GM12864 (cell line): ENCODE measurements around the gene STX2.

Source experiments
- DNase-seq: peaks from one replicate; pipeline ENCODE4 v3.0.0-alpha.2; 2011; ENCODE audit warnings: low read depth
- H3K4me3 ChIP-seq: 2 replicates; pipeline ENCODE4 v1.5.1; 2011; ENCODE audit warnings: mild to moderate bottlenecking, low read depth, low read length, control low read depth
- CTCF ChIP-seq: IDR thresholded peaks from 2 replicates; pipeline ENCODE4 v1.5.1; 2011; ENCODE audit warnings: low read depth, mild to moderate bottlenecking, moderate library complexity, low read length, control low read depth, inconsistent platforms; ENCODE audit errors: missing control alignments

The STX2 gene

GRCh38 chr12:130813436-130813835, 25.6 kb downstream of the STX2 start:
- no peak for DNase-seq
- H3K4me3 ChIP-seq = peak overlapping the region; percentile 26
- peak; percentile 6 for TF ChIP-seq CTCF

GRCh38 chr12:130809791-130810190, 29.3 kb downstream of the STX2 start:
- no peak for TF ChIP-seq CTCF
- no peak for DNase-seq
- H3K4me3 ChIP-seq = no peak overlapping the region

- no peak for TF ChIP-seq CTCF
- H3K4me3 ChIP-seq = no peak overlapping the region
- DNase-seq = no peak
Observed at GRCh38 chr12:130807309-130807708, 31.7 kb downstream of the STX2 start.

GRCh38 chr12:130806574-130806973, 32.5 kb downstream of the STX2 start:
- no peak for TF ChIP-seq CTCF
- no peak for DNase-seq
- H3K4me3 ChIP-seq = no peak overlapping the region

- H3K4me3 ChIP-seq = no peak overlapping the region
- no peak for DNase-seq
- no peak for TF ChIP-seq CTCF
Observed at GRCh38 chr12:130805635-130806034, 33.4 kb downstream of the STX2 start.

- no peak overlapping the region for H3K4me3 ChIP-seq
- TF ChIP-seq CTCF = no peak
- DNase-seq = no peak
Observed at GRCh38 chr12:130804216-130804615, 34.8 kb downstream of the STX2 start.

- TF ChIP-seq CTCF = no peak
- no peak overlapping the region for H3K4me3 ChIP-seq
- DNase-seq = no peak
Observed at GRCh38 chr12:130803702-130804101, 35.3 kb downstream of the STX2 start.
